GM23248 (cell line): ENCODE data around the gene CCBE1. TPM values are rescaled to one million over a fixed set of nuclear protein-coding genes. Genes with fewer than 3 reads are reported as not detected.

Experiments used
- DNase-seq: peaks from one replicate; pipeline ENCODE4 v3.0.0-alpha.2; 2015
- H2AFZ ChIP-seq: fragments of 200-600 bp; sonication (generic); 2 replicates; pipeline ENCODE4 v1.6.1; 2016; ENCODE audit warnings: antibody characterized with exemption
- H3F3A ChIP-seq: fragments of 200-600 bp; sonication (generic); 2 replicates; pipeline ENCODE4 v1.6.1; 2016; ENCODE audit warnings: mild to moderate bottlenecking, antibody characterized with exemption, mixed run types; ENCODE audit not compliant: insufficient read depth
- H3K27ac ChIP-seq: fragments of 200-600 bp; sonication (generic); 2 replicates; pipeline ENCODE4 v1.5.1; 2016; ENCODE audit warnings: mild to moderate bottlenecking
- H3K27me3 ChIP-seq: fragments of 200-600 bp; sonication (generic); replicated peaks from 2 replicates; pipeline ENCODE4 v1.6.1; 2016; ENCODE audit warnings: mild to moderate bottlenecking; ENCODE audit not compliant: insufficient read depth
- H3K36me3 ChIP-seq: fragments of 200-600 bp; sonication (generic); 2 replicates; pipeline ENCODE4 v1.6.1; 2016; ENCODE audit warnings: low read depth, mild to moderate bottlenecking
- H3K4me1 ChIP-seq: fragments of 200-600 bp; sonication (generic); 2 replicates; pipeline ENCODE4 v1.6.1; 2016; ENCODE audit warnings: mild to moderate bottlenecking; ENCODE audit not compliant: insufficient read depth
- H3K4me2 ChIP-seq: fragments of 200-600 bp; sonication (generic); one replicate; pipeline ENCODE4 v1.6.1; 2016; ENCODE audit warnings: mild to moderate bottlenecking; ENCODE audit not compliant: unreplicated experiment
- H3K4me3 ChIP-seq: fragments of 200-600 bp; sonication (generic); 2 replicates; pipeline ENCODE4 v1.5.1; 2016; ENCODE audit warnings: mild to moderate bottlenecking
- H3K79me2 ChIP-seq: fragments of 200-600 bp; sonication (generic); 2 replicates; pipeline ENCODE4 v1.6.1; 2016; ENCODE audit warnings: mild to moderate bottlenecking; ENCODE audit not compliant: insufficient read depth
- H3K9ac ChIP-seq: fragments of 200-600 bp; sonication (generic); 2 replicates; pipeline ENCODE4 v1.6.1; 2016; ENCODE audit warnings: mild to moderate bottlenecking
- H3K9me2 ChIP-seq: fragments of 200-600 bp; sonication (generic); 2 replicates; pipeline ENCODE4 v1.6.1; 2016; ENCODE audit warnings: mixed run types, mild to moderate bottlenecking, moderate library complexity; ENCODE audit not compliant: insufficient read depth
- H3K9me3 ChIP-seq: fragments of 200-600 bp; sonication (generic); one replicate; pipeline ENCODE4 v1.6.1; 2017; ENCODE audit warnings: low read depth
- H4K20me1 ChIP-seq: fragments of 200-600 bp; sonication (generic); 2 replicates; pipeline ENCODE4 v1.6.0; 2016; ENCODE audit not compliant: insufficient read depth
- EZH2 ChIP-seq: fragments of 200-600 bp; sonication (generic); IDR thresholded peaks from 2 replicates; pipeline ENCODE4 v1.6.1; 2018; ENCODE audit warnings: antibody characterized with exemption, mild to moderate bottlenecking; ENCODE audit not compliant: insufficient read depth, poor library complexity, severe bottlenecking
- EZH2phosphoT487 ChIP-seq: fragments of 200-600 bp; sonication (generic); IDR thresholded peaks from 2 replicates; pipeline ENCODE4 v1.6.1; 2018; ENCODE audit warnings: antibody characterized with exemption, moderate library complexity, mild to moderate bottlenecking, low read depth; ENCODE audit not compliant: insufficient read depth
- WGBS, 2 experiments: methylation state at CpG; one replicate each; pipeline ENCODE4 v1.1.6; 2015 to 2017; ENCODE audit warnings: low lambda C conversion rate in 2 of 2, low coverage in 1 of 2; ENCODE audit errors: missing lambda C conversion rate in 2 of 2; 5-methylcytosine and 5-hydroxymethylcytosine counted together
- in situ Hi-C: fragments of 300-500 bp; cut with MboI; formaldehyde crosslinking; loops from 2 replicates; pipeline ENCODE4 v1.15.0; 2020
- polyA plus RNA-seq: library from polyadenylated mRNA; unstranded; fragments of >200 nt; fragmentation: Nextera tagmentation; extraction: Ambion mirVana; gene quantifications from 2 replicates; pipeline ENCODE4 v1.2.1, GENCODE V29; 2016
- total RNA-seq: library from RNA; depleted of rRNA; stranded (reverse); fragments of >200 nt; shearing (Covaris generic); gene quantifications from 2 replicates; pipeline ENCODE4 v1.2.3, GENCODE V29; 2014

The CCBE1 gene
- total and polyA plus RNA-seq, 2 experiments from 2014 or later, result 16.6 to 33.6 TPM

DNA sequence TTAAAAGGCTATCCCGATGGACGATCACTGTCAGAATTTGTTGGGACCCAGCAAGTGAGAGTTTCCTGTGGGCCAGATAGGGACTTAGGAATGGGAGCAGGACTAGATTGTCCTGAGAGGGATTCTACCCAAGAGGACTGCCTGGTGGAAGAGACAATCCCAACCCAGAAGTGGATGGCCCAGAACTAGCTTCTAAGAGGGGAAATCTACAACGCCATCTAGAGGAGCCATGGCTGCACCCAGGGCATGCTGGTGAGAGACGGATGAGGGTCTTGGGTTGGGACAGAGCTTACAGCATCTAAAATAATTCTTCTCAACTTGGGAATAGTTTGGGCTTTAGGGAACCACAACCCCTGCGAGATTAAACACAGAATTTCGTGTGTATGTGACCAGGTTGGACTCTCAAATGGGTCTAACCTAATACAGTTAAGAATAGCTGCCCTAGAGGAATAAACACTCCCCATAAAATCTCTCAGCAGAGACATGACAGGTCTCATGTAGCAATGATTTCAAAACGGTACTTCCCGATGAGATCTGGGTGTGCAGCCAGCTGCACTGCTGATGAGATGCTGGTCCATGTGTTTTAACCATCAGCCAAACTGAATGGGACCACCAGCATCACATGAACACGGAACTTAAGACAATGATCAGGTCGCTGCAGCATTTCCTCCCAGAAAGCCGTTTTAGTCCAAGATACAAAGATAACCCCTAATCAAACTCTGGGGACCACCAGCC is 50.8 kb downstream of the CCBE1 start:
- Histone ChIP-seq H3K36me3 (no peaks in the 10 kb centered on the region), H3K4me2 (peak overlapping the region; percentile 36), H2AFZ (peak overlapping the region; percentile 12; the same call in 1 of the 2 replicates), H3K9me2 (no peaks in the 10 kb centered on the region), H3K4me3 (no peak overlapping the region), H3K4me1 (peaks cover 11% of the 10 kb centered on the region), H3K27me3 (no peaks in the 10 kb centered on the region), H3F3A (no peaks in the 10 kb centered on the region), H3K79me2 (peaks cover 39% of the 10 kb centered on the region), H3K27ac (no peak overlapping the region), H3K9ac (peak overlapping the region; percentile 3; the same call in 1 of the 2 replicates), H3K9me3 (no peaks in the 10 kb centered on the region), H4K20me1 (no peaks in the 10 kb centered on the region)
- in situ Hi-C loops, result no loop called here
- TF ChIP-seq EZH2 (no peak), EZH2phosphoT487 (no peak)
- DNase-seq, result peak; percentile 26
- 41 to 46% methylated on average over 11 of the region's 11 CpGs for WGBS, 2 experiments

GRCh38 chr18:59643740-59644139 is 53.5 kb downstream of the CCBE1 start:
- in situ Hi-C loops, result no loop called here

DNA sequence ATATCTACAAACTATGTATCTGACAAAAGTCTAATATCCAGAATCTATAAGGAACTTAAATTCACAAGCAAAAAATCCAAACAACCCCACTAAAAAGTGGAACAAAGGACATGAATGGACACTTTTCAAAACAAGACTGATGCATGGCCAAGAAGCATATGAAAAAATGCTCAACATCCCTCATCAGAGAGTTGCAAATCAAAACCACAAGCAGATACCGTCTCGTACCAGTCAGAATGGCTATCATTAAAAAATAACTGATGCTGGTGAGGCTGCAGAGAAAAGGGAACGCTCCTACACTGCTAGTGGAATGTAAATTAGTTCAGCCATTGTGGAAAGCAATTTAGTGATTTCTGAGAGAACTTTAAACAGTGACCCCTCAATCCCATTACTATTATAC is 56.5 kb downstream of the CCBE1 start:
- 34 to 42% methylated on average over 3 of the region's 3 CpGs for WGBS, 2 experiments

More at GRCh38 chr18:59643740-59644139, 53.5 kb downstream of the CCBE1 start:
- Histone ChIP-seq H3K4me1 (peaks cover 24% of the 10 kb centered on the region), H3K36me3 (no peaks in the 10 kb centered on the region), H3K9me3 (no peaks in the 10 kb centered on the region), H2AFZ (no peak overlapping the region), H3K27me3 (no peaks in the 10 kb centered on the region), H3F3A (no peaks in the 10 kb centered on the region), H3K9ac (no peak overlapping the region), H3K27ac (no peak overlapping the region), H3K4me3 (no peak overlapping the region), H3K4me2 (no peak overlapping the region), H3K9me2 (no peaks in the 10 kb centered on the region), H3K79me2 (peaks cover 32% of the 10 kb centered on the region), H4K20me1 (no peaks in the 10 kb centered on the region)
- no peak for TF ChIP-seq EZH2
- no peak for TF ChIP-seq EZH2phosphoT487
- 98% methylated on average over 6 of the region's 6 CpGs for WGBS, 2 experiments
- DNase-seq, result no peak

GRCh38 chr18:59639821-59640220 is 57.4 kb downstream of the CCBE1 start:
- TF ChIP-seq EZH2 (no peak), EZH2phosphoT487 (no peak)
- Histone ChIP-seq H2AFZ (no peak overlapping the region), H3K36me3 (no peaks in the 10 kb centered on the region), H3K4me2 (no peak overlapping the region), H3K9me2 (no peaks in the 10 kb centered on the region), H3K9ac (no peak overlapping the region), H3K4me3 (no peak overlapping the region), H4K20me1 (no peaks in the 10 kb centered on the region), H3K9me3 (no peaks in the 10 kb centered on the region), H3K27me3 (no peaks in the 10 kb centered on the region), H3F3A (no peaks in the 10 kb centered on the region), H3K4me1 (peaks cover 20% of the 10 kb centered on the region), H3K79me2 (peaks cover 54% of the 10 kb centered on the region), H3K27ac (no peak overlapping the region)
- in situ Hi-C loops, result loop anchor here (10.0 kb wide), 1 partner anchor 185 kb away; no protein-coding TSS in a partner anchor
- WGBS, 2 experiments, result 50 to 54% methylated on average over 5 of the region's 5 CpGs
- peak; percentile 29 for DNase-seq

More for the DNA sequence above, 56.5 kb downstream of the CCBE1 start:
- no peak for DNase-seq
- in situ Hi-C loops, result no loop called here
- no peaks in the 10 kb centered on the region for H3K27me3 ChIP-seq
- no peak overlapping the region for H3K4me2 ChIP-seq
- no peaks in the 10 kb centered on the region for H3K9me2 ChIP-seq
- H3F3A ChIP-seq, result no peaks in the 10 kb centered on the region
- H3K79me2 ChIP-seq, result peaks cover 46% of the 10 kb centered on the region
- H4K20me1 ChIP-seq, result no peaks in the 10 kb centered on the region
- no peak for TF ChIP-seq EZH2phosphoT487
- H3K36me3 ChIP-seq, result no peaks in the 10 kb centered on the region
- no peaks in the 10 kb centered on the region for H3K9me3 ChIP-seq
- H3K27ac ChIP-seq, result no peak overlapping the region
- H2AFZ ChIP-seq, result no peak overlapping the region
- H3K9ac ChIP-seq, result no peak overlapping the region
- peaks cover 13% of the 10 kb centered on the region for H3K4me1 ChIP-seq
- H3K4me3 ChIP-seq, result no peak overlapping the region
